HG03565 (cell line): Measurements from ENCODE around the gene MRPL20.
"Not testable (repeated sequence)": the region's sequence is repeated elsewhere in the genome, so short reads cannot be mapped to it uniquely, and the experiment has no call there.

Source experiments
- ATAC-seq: cut with Tn5 transposase; IDR thresholded peaks from one replicate; pipeline ENCODE4 v1.9.1; 2021; ENCODE audit warnings: mild to moderate bottlenecking, moderate library complexity; ENCODE audit not compliant: unreplicated experiment

MRPL20 gene

GRCh38 chr1:1406821-1407635 lies at the start of gene MRPL20:
MRPL20 (minus strand) TSS chr1:1407293; CDS start chr1:1407217, 76 bp downstream.
- ATAC-seq = peak; percentile 76

GRCh38 chr1:1456683-1457255 lies 49.7 kb upstream of the MRPL20 start:
- ATAC-seq = not testable (repeated sequence)

- ATAC-seq = not testable (repeated sequence)
Observed at GRCh38 chr1:1455934-1456333, 48.8 kb upstream of the MRPL20 start.

- no peak for ATAC-seq
Observed at GRCh38 chr1:1455366-1455884, 48.3 kb upstream of the MRPL20 start.

- not testable (repeated sequence) for ATAC-seq
Observed at GRCh38 chr1:1454286-1455056, 47.4 kb upstream of the MRPL20 start.

GRCh38 chr1:1452882-1453281 lies 45.8 kb upstream of the MRPL20 start:
- no peak for ATAC-seq

- ATAC-seq = not testable (repeated sequence)
Observed at GRCh38 chr1:1452365-1452739, 45.3 kb upstream of the MRPL20 start.

GRCh38 chr1:1451696-1452364 lies 44.7 kb upstream of the MRPL20 start:
- no peak for ATAC-seq

- not testable (repeated sequence) for ATAC-seq
Observed at GRCh38 chr1:1450616-1451015, 43.5 kb upstream of the MRPL20 start.

GRCh38 chr1:1449099-1449739 lies 42.1 kb upstream of the MRPL20 start, which contains the start of gene ATAD3C:
ATAD3C (plus strand) TSS chr1:1449689; CDS start chr1:1450684, 995 bp downstream.
- ATAC-seq = no peak

- ATAC-seq = not testable (repeated sequence)
Observed at GRCh38 chr1:1446631-1447030, 39.5 kb upstream of the MRPL20 start.

- no peak for ATAC-seq
Observed at GRCh38 chr1:1442069-1442770, 35.1 kb upstream of the MRPL20 start.

- ATAC-seq = no peak
Observed at GRCh38 chr1:1441002-1441888, 34.2 kb upstream of the MRPL20 start.

- no peak for ATAC-seq
Observed at GRCh38 chr1:1440262-1441001, 33.3 kb upstream of the MRPL20 start.

GRCh38 chr1:1439546-1440261 lies 32.6 kb upstream of the MRPL20 start:
- ATAC-seq = no peak

GRCh38 chr1:1438531-1439381 lies 31.7 kb upstream of the MRPL20 start:
- no peak for ATAC-seq
